Epithelial cell of esophagus (primary cell): ENCODE data around the gene SLCO2A1.

ENCODE experiments used
- DNase-seq: peaks from one replicate; pipeline ENCODE4 v3.0.0; 2010; ENCODE audit warnings: low read depth
- H3K4me3 ChIP-seq: 2 replicates; pipeline ENCODE4 v1.5.1; 2011; ENCODE audit warnings: mild to moderate bottlenecking, low read length, control low read depth
- TF ChIP-seq, protein P1 (sequence below): IDR thresholded peaks from 2 replicates; pipeline ENCODE4 v1.5.1; 2011; ENCODE audit warnings: low read depth, mild to moderate bottlenecking, low read length, control low read depth, inconsistent platforms; ENCODE audit not compliant: insufficient read depth; ENCODE audit errors: missing control alignments

The SLCO2A1 gene

DNA sequence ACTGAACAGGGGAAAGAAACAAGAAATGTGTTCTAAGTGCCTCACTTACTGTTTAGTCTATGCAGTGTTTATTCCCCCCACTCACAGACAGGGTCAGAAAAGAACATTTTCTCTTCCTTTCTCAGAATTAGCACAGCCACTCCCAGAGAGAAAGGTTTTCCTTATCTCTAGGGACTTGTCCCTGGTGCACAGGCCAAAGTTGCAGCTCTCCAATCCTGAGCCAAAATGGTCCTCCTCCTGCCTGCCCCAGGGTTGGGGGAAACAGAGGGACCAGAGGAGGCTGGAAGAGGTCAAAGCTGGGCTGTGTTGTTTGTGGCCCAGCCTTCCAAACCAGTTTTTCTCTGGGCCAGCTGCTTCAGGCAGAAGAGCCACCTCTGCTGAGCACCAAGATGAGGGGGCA, 146.1 kb downstream of the SLCO2A1 start:
- DNase-seq = no peak
- no peak overlapping the region for H3K4me3 ChIP-seq
- TF ChIP-seq, protein P1, sequence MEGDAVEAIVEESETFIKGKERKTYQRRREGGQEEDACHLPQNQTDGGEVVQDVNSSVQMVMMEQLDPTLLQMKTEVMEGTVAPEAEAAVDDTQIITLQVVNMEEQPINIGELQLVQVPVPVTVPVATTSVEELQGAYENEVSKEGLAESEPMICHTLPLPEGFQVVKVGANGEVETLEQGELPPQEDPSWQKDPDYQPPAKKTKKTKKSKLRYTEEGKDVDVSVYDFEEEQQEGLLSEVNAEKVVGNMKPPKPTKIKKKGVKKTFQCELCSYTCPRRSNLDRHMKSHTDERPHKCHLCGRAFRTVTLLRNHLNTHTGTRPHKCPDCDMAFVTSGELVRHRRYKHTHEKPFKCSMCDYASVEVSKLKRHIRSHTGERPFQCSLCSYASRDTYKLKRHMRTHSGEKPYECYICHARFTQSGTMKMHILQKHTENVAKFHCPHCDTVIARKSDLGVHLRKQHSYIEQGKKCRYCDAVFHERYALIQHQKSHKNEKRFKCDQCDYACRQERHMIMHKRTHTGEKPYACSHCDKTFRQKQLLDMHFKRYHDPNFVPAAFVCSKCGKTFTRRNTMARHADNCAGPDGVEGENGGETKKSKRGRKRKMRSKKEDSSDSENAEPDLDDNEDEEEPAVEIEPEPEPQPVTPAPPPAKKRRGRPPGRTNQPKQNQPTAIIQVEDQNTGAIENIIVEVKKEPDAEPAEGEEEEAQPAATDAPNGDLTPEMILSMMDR = no peak

DNA sequence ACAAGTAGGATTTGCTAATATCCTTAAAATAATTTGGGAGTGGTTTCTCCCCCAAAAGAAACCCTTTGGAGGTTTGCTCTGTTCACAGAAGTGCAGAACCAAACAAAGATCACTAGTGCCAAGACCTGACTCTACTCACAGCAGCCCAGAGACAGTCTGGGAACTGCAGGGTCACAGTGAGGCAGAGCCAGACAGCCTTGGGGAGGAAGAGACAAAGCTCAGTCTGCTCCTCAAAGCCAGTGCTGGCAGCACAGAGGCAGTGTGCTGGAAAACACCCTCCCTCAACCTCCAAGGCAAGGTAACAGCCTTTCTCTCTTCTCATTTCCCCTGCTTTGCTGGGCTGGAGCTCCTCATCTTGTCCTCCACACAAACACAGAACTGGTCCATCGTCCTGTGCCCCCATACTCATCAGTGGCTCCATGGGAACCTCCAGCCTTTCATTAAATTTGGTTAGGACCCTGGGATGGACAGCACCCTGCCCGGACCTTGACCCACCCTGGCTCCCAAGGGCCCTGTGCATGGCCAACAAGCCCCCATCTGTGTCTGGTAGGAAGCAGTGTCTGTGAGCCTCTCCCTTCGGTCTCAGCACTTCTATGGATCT, 146.6 kb downstream of the SLCO2A1 start:
- no peak for DNase-seq
- H3K4me3 ChIP-seq = no peak overlapping the region
- TF ChIP-seq, protein P1 = no peak

GRCh38 chr3:133881939-133882825, 147.5 kb downstream of the SLCO2A1 start:
- DNase-seq = peak; percentile 8
- no peak overlapping the region for H3K4me3 ChIP-seq
- TF ChIP-seq, protein P1 = no peak

GRCh38 chr3:133881492-133881891, 148.2 kb downstream of the SLCO2A1 start:
- no peak overlapping the region for H3K4me3 ChIP-seq
- no peak for DNase-seq
- TF ChIP-seq, protein P1 = no peak

- no peak for DNase-seq
- TF ChIP-seq, protein P1 = no peak
- H3K4me3 ChIP-seq = no peak overlapping the region
Measured at GRCh38 chr3:133880886-133881455, 148.8 kb downstream of the SLCO2A1 start.

DNA sequence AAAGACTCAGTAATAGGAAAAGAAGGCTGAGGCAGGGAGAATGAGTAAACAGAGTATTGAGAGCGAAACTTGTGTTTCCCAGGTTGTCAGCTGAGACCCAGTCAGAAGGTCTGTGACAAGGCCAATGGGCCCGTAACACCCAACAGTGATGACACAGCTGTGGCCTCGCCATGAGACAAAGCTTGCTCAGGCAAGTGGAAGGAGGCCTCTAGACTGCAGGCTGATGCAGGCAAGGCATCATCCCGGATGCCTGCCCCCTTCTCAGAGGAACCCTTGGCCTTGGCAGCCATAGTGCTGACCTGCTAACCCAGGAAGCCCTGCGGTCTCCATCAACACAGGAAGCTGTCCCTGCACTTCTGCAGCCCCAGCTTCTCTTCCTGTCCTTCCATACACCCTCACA, 149.4 kb downstream of the SLCO2A1 start:
- TF ChIP-seq, protein P1 = no peak
- DNase-seq = no peak
- no peak overlapping the region for H3K4me3 ChIP-seq
